Ovary (tissue), 9 donors: ENCODE data around the gene RBM20. TPM values are rescaled to one million over a fixed set of nuclear protein-coding genes. Genes with fewer than 3 reads are reported as not detected.

ENCODE experiments used
- DNase-seq, 5 donors: peaks; one replicate each; pipeline ENCODE4 v3.0.0-alpha.2; 2019 to 2020
- H3K27ac ChIP-seq, 2 donors: fragments of 200-600 bp; one replicate each; pipeline versions ENCODE4 v1.5.1 to v1.8.0; 2019 to 2022
- H3K27me3 ChIP-seq: fragments of 200-600 bp; one replicate; pipeline ENCODE4 v1.8.0; 2022
- H3K36me3 ChIP-seq: fragments of 200-600 bp; sonication (generic); one replicate; pipeline ENCODE4 v1.5.1; 2019
- H3K4me1 ChIP-seq: one replicate; pipeline ENCODE4 v1.8.1; 2013; ENCODE audit warnings: mild to moderate bottlenecking, moderate library complexity; ENCODE audit not compliant: insufficient read depth
- H3K4me3 ChIP-seq: fragments of 200-600 bp; sonication (generic); one replicate; pipeline ENCODE4 v1.5.1; 2017
- H3K9me3 ChIP-seq, 2 donors: fragments of 200-600 bp in 1 of 2; sonication (generic) in 1 of 2; one replicate each; pipeline versions ENCODE4 v1.5.1 to v1.8.1; 2013 to 2019; ENCODE audit warnings: mild to moderate bottlenecking in 1 of 2, moderate library complexity in 1 of 2
- CTCF ChIP-seq, 3 donors: fragments of 450-650 bp in 2 of 3; fragments of 200-600 bp in 1 of 3; IDR thresholded peaks; one replicate each; pipeline versions ENCODE4 v1.5.1 to v1.8.0; 2016 to 2022; ENCODE audit warnings: antibody characterized with exemption in 3 of 3, mild to moderate bottlenecking in 1 of 3
- EP300 ChIP-seq: sonication (generic); formaldehyde crosslinking; IDR thresholded peaks from one replicate; pipeline ENCODE4 v1.6.1; 2017; ENCODE audit warnings: antibody characterized with exemption
- POLR2A ChIP-seq: fragments of 450-650 bp; IDR thresholded peaks from one replicate; pipeline ENCODE4 v1.6.1; 2017; ENCODE audit warnings: antibody characterized with exemption, mild to moderate bottlenecking, moderate library complexity
- WGBS, 3 donors: extraction: QIAGEN DNeasy Blood & Tissue Kit in 1 of 3; methylation state at CpG; one replicate each; pipeline versions ENCODE4 v1.1.5 to v1.1.7; 2013 to 2017; 5-methylcytosine and 5-hydroxymethylcytosine counted together
- intact Hi-C, 4 donors: fragments of 100-400 bp; cut with DNase I; formaldehyde crosslinking; loops; one replicate each; pipeline versions ENCODE4 v1.11.0 to v1.15.1; 2022 to 2023
- polyA plus RNA-seq, 2 donors: library from polyadenylated mRNA; stranded (reverse); fragments of 200-250 nt in 1 of 2; fragments of 350-450 nt in 1 of 2; fragmentation: Illumina TruSeq in 1 of 2; extraction: RNeasy Lipid Tissue Mini Kit (QIAGEN cat#74804) in 1 of 2; gene quantifications; one replicate each; pipeline ENCODE4 v1.2.3, GENCODE V29; 2013 to 2014
- total RNA-seq, 7 donors: library from RNA; depleted of rRNA in 2 of 7; stranded (reverse); fragments of >200 nt in 2 of 7; fragmentation: NEBNext Ultra II Directional in 3 of 7; extraction: Animal tissue kit (Norgen Biotek cat#: 25700) in 3 of 7; gene quantifications; one replicate each; pipeline versions ENCODE4 v1.1.0 to v1.2.4, GENCODE V29; 2016 to 2023
- donor health status: DM: no; HTN: no; CAD: no; lungs with moderate emphysema.
- donor health status: DM: no; HTN: no; CAD: no.
- donor health status: Bipolar disorder and iron deficiency.
- donor health status: DM: yes; HTN: yes; CAD: no.
- donor health status: DM: no; HTN: no; CAD: no.
- donor health status: DM: yes; HTN: yes; CAD: no.

Gene RBM20
- total and polyA plus RNA-seq, 9 donors = 0.96 to 4.9 (median 3.6) TPM

- intact Hi-C loops = loop anchor here in 1 of 4 donors (10.0 kb wide), 1 partner anchor 93 kb away; no protein-coding TSS in a partner anchor
- WGBS, 3 donors = 90 to 92% (median 91%) methylated on average over 23 of the region's 23 CpGs
- H3K9me3 ChIP-seq = no peaks in the 10 kb centered on the region
- H3K4me3 ChIP-seq = no peak overlapping the region
- TF ChIP-seq CTCF (IDR thresholded peaks at IDR 0.05) (no peak), EP300 (no peak), POLR2A (no peak)
- no peak overlapping the region for H3K27ac ChIP-seq
- peak in 2 of 5 donors; percentile 28 to 36 for DNase-seq
- no peaks in the 10 kb centered on the region for H3K36me3 ChIP-seq
- no peaks in the 10 kb centered on the region for H3K4me1 ChIP-seq
- no peaks in the 10 kb centered on the region for H3K27me3 ChIP-seq
Observed at GRCh38 chr10:110811791-110812581, 167.8 kb downstream of the RBM20 start.

- H3K27me3 ChIP-seq = no peaks in the 10 kb centered on the region
- H3K36me3 ChIP-seq = no peaks in the 10 kb centered on the region
- no peak overlapping the region for H3K27ac ChIP-seq
- no peak overlapping the region for H3K4me3 ChIP-seq
- intact Hi-C loops = loop anchor here in 1 of 4 donors (10.0 kb wide), 1 partner anchor 92 kb away; no protein-coding TSS in a partner anchor
- no peaks in the 10 kb centered on the region for H3K9me3 ChIP-seq
- H3K4me1 ChIP-seq = no peaks in the 10 kb centered on the region
- no peak for DNase-seq
- 87 to 88% (median 87%) methylated on average over 12 of the region's 12 CpGs for WGBS, 3 donors
- no peak for TF ChIP-seq CTCF (IDR thresholded peaks at IDR 0.05)
- TF ChIP-seq EP300 = no peak
- TF ChIP-seq POLR2A = no peak
Observed at GRCh38 chr10:110812583-110812982, 168.4 kb downstream of the RBM20 start.

- Histone ChIP-seq H3K27me3 (no peaks in the 10 kb centered on the region), H3K36me3 (no peaks in the 10 kb centered on the region), H3K27ac (no peak overlapping the region), H3K4me1 (peaks cover 3% of the 10 kb centered on the region), H3K9me3 (no peaks in the 10 kb centered on the region), H3K4me3 (no peak overlapping the region)
- no peak for TF ChIP-seq CTCF (IDR thresholded peaks at IDR 0.05)
- TF ChIP-seq EP300 = no peak
- TF ChIP-seq POLR2A = no peak
- DNase-seq = no peak
- intact Hi-C loops = loop anchor here in 1 of 4 donors (10.0 kb wide), 1 partner anchor 91 kb away; no protein-coding TSS in a partner anchor
- 88 to 91% (median 91%) methylated on average over 8 of the region's 8 CpGs for WGBS, 3 donors
Observed at GRCh38 chr10:110813743-110814472, 169.8 kb downstream of the RBM20 start.

GRCh38 chr10:110815354-110816004 is 171.3 kb downstream of the RBM20 start:
- no peak for DNase-seq
- H3K27me3 ChIP-seq = no peaks in the 10 kb centered on the region
- no peak for TF ChIP-seq CTCF (IDR thresholded peaks at IDR 0.05)
- TF ChIP-seq EP300 = no peak
- no peak for TF ChIP-seq POLR2A
- WGBS, 3 donors = 42 to 58% (median 56%) methylated on average over 1 of the region's 1 CpG
- no peaks in the 10 kb centered on the region for H3K36me3 ChIP-seq
- no peaks in the 10 kb centered on the region for H3K9me3 ChIP-seq
- intact Hi-C loops = loop anchor here in 1 of 4 donors (10.0 kb wide), 1 partner anchor 89 kb away; no protein-coding TSS in a partner anchor
- H3K4me1 ChIP-seq = peaks cover 11% of the 10 kb centered on the region
- H3K27ac ChIP-seq = no peak overlapping the region
- H3K4me3 ChIP-seq = no peak overlapping the region
